Testis (tissue), 2 donors: ENCODE measurements around the gene CHD2.

Source experiments
- CTCF ChIP-seq, 3 experiments: fragments of 450-650 bp in 2 of 3; fragments of 200-600 bp in 1 of 3; sonication (generic) in 1 of 3; IDR thresholded peaks; one replicate each; pipeline ENCODE4 v1.5.1; 2016 to 2019; ENCODE audit warnings: antibody characterized with exemption in 3 of 3, mild to moderate bottlenecking in 2 of 3, moderate library complexity in 1 of 3
- POLR2A ChIP-seq: fragments of 450-650 bp; IDR thresholded peaks from one replicate; pipeline ENCODE4 v1.6.1; 2017; ENCODE audit warnings: antibody characterized with exemption, mild to moderate bottlenecking, moderate library complexity

GRCh38 chr15:93055211-93055610 is 155.1 kb downstream of the CHD2 start:
- TF ChIP-seq CTCF (IDR thresholded peaks at IDR 0.05) (no peak), POLR2A (no peak)
